ENCODE measurements around the gene WWOX.

DNA sequence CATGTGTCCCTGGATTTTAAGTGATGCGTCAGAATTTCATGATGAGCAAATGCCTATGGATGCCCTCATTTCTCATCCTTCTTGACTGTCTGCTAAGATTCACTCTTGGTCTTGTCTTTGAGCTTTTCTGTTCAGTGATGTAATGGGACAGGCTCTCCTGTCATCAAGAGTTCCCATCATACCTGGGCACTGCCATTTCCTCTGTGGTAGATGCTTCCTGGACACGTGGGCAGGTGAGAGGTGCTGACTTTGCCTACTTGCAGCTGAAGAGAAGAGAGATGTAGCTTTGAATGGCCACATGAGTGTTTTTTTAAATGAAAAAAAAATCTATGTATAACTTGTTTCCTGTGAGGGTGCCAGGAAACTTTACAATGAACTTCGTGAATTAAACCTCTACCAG, 943.4 kb downstream of the WWOX start:
- no peak for TF ChIP-seq EZH2 (IDR thresholded peaks at IDR 0.05; ENCODE audit: borderline replicate concordance, low read depth, low read length, severe bottlenecking)
- TF ChIP-seq, protein P1, sequence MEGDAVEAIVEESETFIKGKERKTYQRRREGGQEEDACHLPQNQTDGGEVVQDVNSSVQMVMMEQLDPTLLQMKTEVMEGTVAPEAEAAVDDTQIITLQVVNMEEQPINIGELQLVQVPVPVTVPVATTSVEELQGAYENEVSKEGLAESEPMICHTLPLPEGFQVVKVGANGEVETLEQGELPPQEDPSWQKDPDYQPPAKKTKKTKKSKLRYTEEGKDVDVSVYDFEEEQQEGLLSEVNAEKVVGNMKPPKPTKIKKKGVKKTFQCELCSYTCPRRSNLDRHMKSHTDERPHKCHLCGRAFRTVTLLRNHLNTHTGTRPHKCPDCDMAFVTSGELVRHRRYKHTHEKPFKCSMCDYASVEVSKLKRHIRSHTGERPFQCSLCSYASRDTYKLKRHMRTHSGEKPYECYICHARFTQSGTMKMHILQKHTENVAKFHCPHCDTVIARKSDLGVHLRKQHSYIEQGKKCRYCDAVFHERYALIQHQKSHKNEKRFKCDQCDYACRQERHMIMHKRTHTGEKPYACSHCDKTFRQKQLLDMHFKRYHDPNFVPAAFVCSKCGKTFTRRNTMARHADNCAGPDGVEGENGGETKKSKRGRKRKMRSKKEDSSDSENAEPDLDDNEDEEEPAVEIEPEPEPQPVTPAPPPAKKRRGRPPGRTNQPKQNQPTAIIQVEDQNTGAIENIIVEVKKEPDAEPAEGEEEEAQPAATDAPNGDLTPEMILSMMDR (IDR thresholded peaks at IDR 0.05; ENCODE audit: extremely low read depth in 1 of 2, insufficient read depth in 1 of 2, low read depth in 1 of 2, low read length in 2 of 2) = no peak
- TF ChIP-seq FOS (IDR thresholded peaks at IDR 0.05; ENCODE audit: borderline replicate concordance, insufficient read depth, low read length) = no peak
- TF ChIP-seq POLR2AphosphoS5 (IDR thresholded peaks at IDR 0.05; ENCODE audit: insufficient read depth, low read depth, low read length) = no peak
